ENCODE data around the gene ERC1.

The ERC1 gene

DNA sequence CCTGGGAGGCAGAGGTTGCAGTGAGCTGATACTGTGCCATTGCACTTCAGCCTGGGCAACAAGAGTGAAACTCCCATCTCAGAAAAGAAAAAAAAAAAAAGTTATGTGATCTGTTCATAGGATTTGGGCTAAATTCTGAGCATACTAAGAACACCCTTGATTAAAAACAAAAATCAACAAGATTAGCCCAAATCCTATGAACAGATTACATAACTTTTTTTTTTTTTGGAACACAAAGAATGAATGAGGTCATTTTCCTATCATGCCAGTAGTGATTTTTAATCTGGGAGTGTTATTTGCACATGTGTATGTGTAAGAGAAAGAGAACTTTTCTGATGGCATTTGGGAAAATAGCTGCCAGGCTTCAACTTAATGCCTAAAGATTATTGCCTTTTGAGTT is 208.7 kb downstream of the ERC1 start:
- Histone ChIP-seq H3K27me3 (ENCODE audit: insufficient read depth, poor library complexity, severe bottlenecking) (no peaks in the 10 kb centered on the region), H3K27ac (replicated peaks) (no peak overlapping the region), H3K4me3 (replicated peaks; ENCODE audit: insufficient read depth, low read length) (no peak overlapping the region)
- no peak for DNase-seq (ENCODE audit: low read depth in 1 of 2, low spot score in 1 of 2)
- TF ChIP-seq SPI1 (IDR thresholded peaks at IDR 0.05; ENCODE audit: borderline replicate concordance, low read depth) (no peak), GABPA (IDR thresholded peaks at IDR 0.05; ENCODE audit: low read depth) (no peak), POLR2AphosphoS5 (IDR thresholded peaks at IDR 0.05; ENCODE audit: low read depth) (no peak)
- TF ChIP-seq, protein P1, sequence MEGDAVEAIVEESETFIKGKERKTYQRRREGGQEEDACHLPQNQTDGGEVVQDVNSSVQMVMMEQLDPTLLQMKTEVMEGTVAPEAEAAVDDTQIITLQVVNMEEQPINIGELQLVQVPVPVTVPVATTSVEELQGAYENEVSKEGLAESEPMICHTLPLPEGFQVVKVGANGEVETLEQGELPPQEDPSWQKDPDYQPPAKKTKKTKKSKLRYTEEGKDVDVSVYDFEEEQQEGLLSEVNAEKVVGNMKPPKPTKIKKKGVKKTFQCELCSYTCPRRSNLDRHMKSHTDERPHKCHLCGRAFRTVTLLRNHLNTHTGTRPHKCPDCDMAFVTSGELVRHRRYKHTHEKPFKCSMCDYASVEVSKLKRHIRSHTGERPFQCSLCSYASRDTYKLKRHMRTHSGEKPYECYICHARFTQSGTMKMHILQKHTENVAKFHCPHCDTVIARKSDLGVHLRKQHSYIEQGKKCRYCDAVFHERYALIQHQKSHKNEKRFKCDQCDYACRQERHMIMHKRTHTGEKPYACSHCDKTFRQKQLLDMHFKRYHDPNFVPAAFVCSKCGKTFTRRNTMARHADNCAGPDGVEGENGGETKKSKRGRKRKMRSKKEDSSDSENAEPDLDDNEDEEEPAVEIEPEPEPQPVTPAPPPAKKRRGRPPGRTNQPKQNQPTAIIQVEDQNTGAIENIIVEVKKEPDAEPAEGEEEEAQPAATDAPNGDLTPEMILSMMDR (IDR thresholded peaks at IDR 0.05; ENCODE audit: insufficient read depth, low read length) = no peak
- TF ChIP-seq, protein P2, sequence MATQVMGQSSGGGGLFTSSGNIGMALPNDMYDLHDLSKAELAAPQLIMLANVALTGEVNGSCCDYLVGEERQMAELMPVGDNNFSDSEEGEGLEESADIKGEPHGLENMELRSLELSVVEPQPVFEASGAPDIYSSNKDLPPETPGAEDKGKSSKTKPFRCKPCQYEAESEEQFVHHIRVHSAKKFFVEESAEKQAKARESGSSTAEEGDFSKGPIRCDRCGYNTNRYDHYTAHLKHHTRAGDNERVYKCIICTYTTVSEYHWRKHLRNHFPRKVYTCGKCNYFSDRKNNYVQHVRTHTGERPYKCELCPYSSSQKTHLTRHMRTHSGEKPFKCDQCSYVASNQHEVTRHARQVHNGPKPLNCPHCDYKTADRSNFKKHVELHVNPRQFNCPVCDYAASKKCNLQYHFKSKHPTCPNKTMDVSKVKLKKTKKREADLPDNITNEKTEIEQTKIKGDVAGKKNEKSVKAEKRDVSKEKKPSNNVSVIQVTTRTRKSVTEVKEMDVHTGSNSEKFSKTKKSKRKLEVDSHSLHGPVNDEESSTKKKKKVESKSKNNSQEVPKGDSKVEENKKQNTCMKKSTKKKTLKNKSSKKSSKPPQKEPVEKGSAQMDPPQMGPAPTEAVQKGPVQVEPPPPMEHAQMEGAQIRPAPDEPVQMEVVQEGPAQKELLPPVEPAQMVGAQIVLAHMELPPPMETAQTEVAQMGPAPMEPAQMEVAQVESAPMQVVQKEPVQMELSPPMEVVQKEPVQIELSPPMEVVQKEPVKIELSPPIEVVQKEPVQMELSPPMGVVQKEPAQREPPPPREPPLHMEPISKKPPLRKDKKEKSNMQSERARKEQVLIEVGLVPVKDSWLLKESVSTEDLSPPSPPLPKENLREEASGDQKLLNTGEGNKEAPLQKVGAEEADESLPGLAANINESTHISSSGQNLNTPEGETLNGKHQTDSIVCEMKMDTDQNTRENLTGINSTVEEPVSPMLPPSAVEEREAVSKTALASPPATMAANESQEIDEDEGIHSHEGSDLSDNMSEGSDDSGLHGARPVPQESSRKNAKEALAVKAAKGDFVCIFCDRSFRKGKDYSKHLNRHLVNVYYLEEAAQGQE (IDR thresholded peaks at IDR 0.05; ENCODE audit: insufficient replicate concordance, low read depth) = no peak

DNA sequence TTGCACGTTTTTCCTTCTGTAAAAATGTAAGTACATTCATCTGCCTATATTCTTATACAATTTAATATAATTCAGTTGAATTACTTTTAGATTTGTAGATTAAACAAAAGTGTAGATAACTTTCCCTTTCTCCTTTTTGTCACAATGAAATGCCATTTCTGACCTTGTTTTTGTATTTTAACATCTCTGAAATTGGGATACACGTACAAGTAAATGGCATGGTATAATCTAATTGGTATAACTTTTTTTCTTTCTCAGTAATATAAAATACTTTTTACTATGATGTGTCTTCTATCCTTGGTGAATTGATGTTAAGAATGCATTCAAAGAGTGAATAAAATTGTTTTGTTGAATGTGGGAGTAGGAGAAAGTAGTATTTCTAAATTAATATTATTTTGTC is 210.0 kb downstream of the ERC1 start:
- no peak overlapping the region for H3K27ac ChIP-seq (replicated peaks)
- no peaks in the 10 kb centered on the region for H3K27me3 ChIP-seq (ENCODE audit: insufficient read depth, poor library complexity, severe bottlenecking)
- no peak for TF ChIP-seq GABPA (IDR thresholded peaks at IDR 0.05; ENCODE audit: low read depth)
- TF ChIP-seq, protein P2 (IDR thresholded peaks at IDR 0.05; ENCODE audit: insufficient replicate concordance, low read depth) = no peak
- TF ChIP-seq, protein P1 (IDR thresholded peaks at IDR 0.05; ENCODE audit: insufficient read depth, low read length) = no peak
- TF ChIP-seq SPI1 (IDR thresholded peaks at IDR 0.05; ENCODE audit: borderline replicate concordance, low read depth) = no peak
- no peak for TF ChIP-seq POLR2AphosphoS5 (IDR thresholded peaks at IDR 0.05; ENCODE audit: low read depth)
- DNase-seq (ENCODE audit: low read depth in 1 of 2, low spot score in 1 of 2) = no peak
- no peak overlapping the region for H3K4me3 ChIP-seq (replicated peaks; ENCODE audit: insufficient read depth, low read length)

DNA sequence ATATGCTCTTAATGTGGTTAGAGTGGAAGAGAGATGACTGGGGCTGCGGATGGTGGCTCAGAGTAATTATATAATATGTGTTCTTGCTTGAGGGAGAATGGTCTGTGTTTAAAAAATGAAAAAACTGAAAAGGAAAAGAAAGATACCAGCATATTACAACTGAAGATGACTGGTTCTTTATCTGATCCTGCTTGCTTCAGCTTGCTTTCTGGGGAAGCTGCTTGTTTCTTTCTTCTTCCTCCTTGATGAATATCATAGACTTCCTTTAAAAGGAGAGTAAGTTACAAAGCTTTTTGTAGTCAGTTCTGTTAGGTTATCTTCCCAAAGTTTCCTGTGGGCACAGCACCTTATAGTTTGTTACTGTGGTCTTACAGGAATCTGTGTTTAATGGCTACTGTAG is 210.9 kb downstream of the ERC1 start:
- Histone ChIP-seq H3K4me3 (replicated peaks; ENCODE audit: insufficient read depth, low read length) (no peak overlapping the region), H3K27ac (replicated peaks) (no peak overlapping the region), H3K27me3 (ENCODE audit: insufficient read depth, poor library complexity, severe bottlenecking) (no peaks in the 10 kb centered on the region)
- DNase-seq (ENCODE audit: low read depth in 1 of 2, low spot score in 1 of 2) = no peak
- TF ChIP-seq, protein P1 (IDR thresholded peaks at IDR 0.05; ENCODE audit: insufficient read depth, low read length) = no peak
- TF ChIP-seq POLR2AphosphoS5 (IDR thresholded peaks at IDR 0.05; ENCODE audit: low read depth) (no peak), SPI1 (IDR thresholded peaks at IDR 0.05; ENCODE audit: borderline replicate concordance, low read depth) (no peak), GABPA (IDR thresholded peaks at IDR 0.05; ENCODE audit: low read depth) (no peak)
- TF ChIP-seq, protein P2 (IDR thresholded peaks at IDR 0.05; ENCODE audit: insufficient replicate concordance, low read depth) = no peak
